Neural cell (in vitro differentiated cells): ENCODE data around the gene EVC. TPM values are rescaled to one million over a fixed set of nuclear protein-coding genes. Genes with fewer than 3 reads are reported as not detected.

Experiments
- H2AFZ ChIP-seq: fragments of 200-600, 300-800 bp; sonication (generic), shearing (Covaris generic); 2 replicates; pipeline ENCODE4 v1.6.0; 2014; ENCODE audit warnings: low read depth, mild to moderate bottlenecking, antibody characterized with exemption, low read length, moderate library complexity
- H3F3A ChIP-seq: fragments of 200-600 bp; shearing (Covaris generic); 2 replicates; pipeline ENCODE4 v1.6.1; 2016; ENCODE audit warnings: mild to moderate bottlenecking, moderate library complexity, mixed read lengths, antibody characterized with exemption, low read length; ENCODE audit not compliant: insufficient read depth, poor library complexity, severe bottlenecking
- H3K27ac ChIP-seq: fragments of 200-600, 300-800 bp; sonication (generic), shearing (Covaris generic); 2 replicates; pipeline ENCODE4 v1.5.1; 2014; ENCODE audit warnings: mild to moderate bottlenecking, low read length, moderate library complexity
- H3K27me3 ChIP-seq: fragments of 300-800, 200-600 bp; sonication (generic), shearing (Covaris generic); 2 replicates; pipeline ENCODE4 v1.6.0; 2014; ENCODE audit warnings: mild to moderate bottlenecking, low read depth, low read length, moderate library complexity; ENCODE audit not compliant: insufficient read depth
- H3K36me3 ChIP-seq: fragments of 300-800, 200-600 bp; sonication (generic), shearing (Covaris generic); 2 replicates; pipeline ENCODE4 v1.5.1; 2014; ENCODE audit warnings: mild to moderate bottlenecking, antibody characterized with exemption, low read length, moderate library complexity; ENCODE audit not compliant: insufficient read depth
- H3K4me2 ChIP-seq: fragments of 300-800, 200-600 bp; sonication (generic), shearing (Covaris generic); 2 replicates; pipeline ENCODE4 v1.6.0; 2014; ENCODE audit warnings: mild to moderate bottlenecking, low read length
- H3K4me3 ChIP-seq: fragments of 300-800, 200-600 bp; sonication (generic), shearing (Covaris generic); 2 replicates; pipeline ENCODE4 v1.5.1; 2014; ENCODE audit warnings: mild to moderate bottlenecking, low read length, moderate library complexity
- H3K79me2 ChIP-seq: fragments of 200-600 bp; shearing (Covaris generic); replicated peaks from 2 replicates; pipeline ENCODE4 v1.6.0; 2014; ENCODE audit warnings: mild to moderate bottlenecking, low read length, moderate library complexity; ENCODE audit not compliant: insufficient read depth
- H3K9ac ChIP-seq: fragments of 300-800, 200-600 bp; sonication (generic), shearing (Covaris generic); 2 replicates; pipeline ENCODE4 v1.6.1; 2016; ENCODE audit warnings: mild to moderate bottlenecking, low read length, mixed read lengths
- H3K9me2 ChIP-seq: fragments of 200-600 bp; shearing (Covaris generic); 2 replicates; pipeline ENCODE4 v1.6.1; 2016; ENCODE audit warnings: mild to moderate bottlenecking, low read length, mixed read lengths; ENCODE audit not compliant: insufficient read depth
- H3K9me3 ChIP-seq: fragments of 200-600, 300-800 bp; sonication (generic), shearing (Covaris generic); 2 replicates; pipeline ENCODE4 v1.6.1; 2016; ENCODE audit warnings: mild to moderate bottlenecking, mixed run types, low read length, moderate library complexity, mixed read lengths
- H4K20me1 ChIP-seq: fragments of 200-600 bp; shearing (Covaris generic); 2 replicates; pipeline ENCODE4 v1.6.1; 2016; ENCODE audit warnings: mild to moderate bottlenecking, mixed run types; ENCODE audit not compliant: insufficient read depth
- EP300 ChIP-seq: fragments of 450-650 bp; conservative IDR thresholded peaks from 2 replicates; pipeline ENCODE4 v1.6.1; 2014; ENCODE audit warnings: antibody characterized with exemption, mild to moderate bottlenecking, moderate library complexity; ENCODE audit not compliant: poor library complexity, severe bottlenecking
- EZH2 ChIP-seq: fragments of 200-600, 300-800 bp; shearing (Covaris generic), sonication (generic); IDR thresholded peaks from 2 replicates; pipeline ENCODE4 v1.6.1; 2014; ENCODE audit warnings: antibody characterized with exemption, low read length, borderline replicate concordance, mild to moderate bottlenecking; ENCODE audit not compliant: insufficient read depth, poor library complexity, severe bottlenecking
- MXI1 ChIP-seq: fragments of 450-650 bp; conservative IDR thresholded peaks from 2 replicates; pipeline ENCODE4 v1.6.1; 2014; ENCODE audit warnings: antibody characterized with exemption, mild to moderate bottlenecking; ENCODE audit not compliant: poor library complexity, severe bottlenecking
- POLR2AphosphoS5 ChIP-seq: IDR thresholded peaks from 2 replicates; pipeline ENCODE4 v1.6.1; 2012
- RAD21 ChIP-seq: fragments of 450-650 bp; conservative IDR thresholded peaks from 2 replicates; pipeline ENCODE4 v1.6.1; 2014; ENCODE audit warnings: antibody characterized with exemption, mild to moderate bottlenecking, moderate library complexity
- SMC3 ChIP-seq: fragments of 450-650 bp; conservative IDR thresholded peaks from 2 replicates; pipeline ENCODE4 v1.6.1; 2014; ENCODE audit warnings: antibody characterized with exemption, mild to moderate bottlenecking, moderate library complexity; ENCODE audit not compliant: poor library complexity
- TAF1 ChIP-seq: IDR thresholded peaks from 2 replicates; pipeline ENCODE4 v1.6.1; 2012; ENCODE audit warnings: low read depth
- polyA plus RNA-seq: library from polyadenylated mRNA; depleted of rRNA; stranded (reverse); fragments of >200 nt; gene quantifications from 2 replicates; pipeline ENCODE4 v1.2.3, GENCODE V29; 2014
- TF ChIP-seq, protein P1 (sequence below): fragments of 450-650 bp; IDR thresholded peaks from 2 replicates; pipeline ENCODE4 v1.5.1; 2014; ENCODE audit warnings: antibody characterized with exemption, mild to moderate bottlenecking, moderate library complexity; ENCODE audit not compliant: poor library complexity, severe bottlenecking
- TF ChIP-seq, protein P2 (sequence below): IDR thresholded peaks from 2 replicates; pipeline ENCODE4 v1.6.1; 2012; ENCODE audit warnings: borderline replicate concordance

The EVC gene
- polyA plus RNA-seq, 1 donor from 2014 or later: 0.48 TPM

DNA sequence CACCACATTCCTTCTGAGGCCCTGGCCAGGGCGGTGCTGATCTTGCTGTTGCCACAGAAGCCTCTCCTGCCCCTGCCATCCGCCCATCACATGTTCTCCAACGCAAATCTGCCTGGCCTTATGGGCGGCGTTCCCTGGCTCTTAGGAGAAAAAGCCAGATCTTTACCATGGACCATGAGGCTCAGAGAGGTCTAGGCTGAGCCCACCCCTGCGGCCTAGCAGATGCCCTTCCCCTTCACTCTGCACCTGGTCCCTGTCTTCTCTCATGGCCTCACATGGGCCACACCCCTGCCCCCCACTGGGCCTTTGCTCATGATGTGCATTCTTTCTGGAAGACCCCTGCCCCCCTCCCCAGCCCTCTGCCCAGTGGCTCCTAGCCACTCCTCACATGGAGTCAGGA, 103.4 kb downstream of the EVC start:
- Histone ChIP-seq H3K27me3 (no peaks in the 10 kb centered on the region), H2AFZ (no peak overlapping the region), H3K9ac (no peak overlapping the region), H3K27ac (no peak overlapping the region), H3K4me3 (no peak overlapping the region), H3K79me2 (no peaks in the 10 kb centered on the region), H3K9me3 (no peaks in the 10 kb centered on the region), H3F3A (no peaks in the 10 kb centered on the region), H3K36me3 (no peaks in the 10 kb centered on the region), H4K20me1 (no peaks in the 10 kb centered on the region), H3K9me2 (no peaks in the 10 kb centered on the region), H3K4me2 (no peak overlapping the region)
- no peak for TF ChIP-seq EZH2
- TF ChIP-seq SMC3: no peak
- TF ChIP-seq, protein P1, sequence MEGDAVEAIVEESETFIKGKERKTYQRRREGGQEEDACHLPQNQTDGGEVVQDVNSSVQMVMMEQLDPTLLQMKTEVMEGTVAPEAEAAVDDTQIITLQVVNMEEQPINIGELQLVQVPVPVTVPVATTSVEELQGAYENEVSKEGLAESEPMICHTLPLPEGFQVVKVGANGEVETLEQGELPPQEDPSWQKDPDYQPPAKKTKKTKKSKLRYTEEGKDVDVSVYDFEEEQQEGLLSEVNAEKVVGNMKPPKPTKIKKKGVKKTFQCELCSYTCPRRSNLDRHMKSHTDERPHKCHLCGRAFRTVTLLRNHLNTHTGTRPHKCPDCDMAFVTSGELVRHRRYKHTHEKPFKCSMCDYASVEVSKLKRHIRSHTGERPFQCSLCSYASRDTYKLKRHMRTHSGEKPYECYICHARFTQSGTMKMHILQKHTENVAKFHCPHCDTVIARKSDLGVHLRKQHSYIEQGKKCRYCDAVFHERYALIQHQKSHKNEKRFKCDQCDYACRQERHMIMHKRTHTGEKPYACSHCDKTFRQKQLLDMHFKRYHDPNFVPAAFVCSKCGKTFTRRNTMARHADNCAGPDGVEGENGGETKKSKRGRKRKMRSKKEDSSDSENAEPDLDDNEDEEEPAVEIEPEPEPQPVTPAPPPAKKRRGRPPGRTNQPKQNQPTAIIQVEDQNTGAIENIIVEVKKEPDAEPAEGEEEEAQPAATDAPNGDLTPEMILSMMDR: no peak
- TF ChIP-seq, protein P2, sequence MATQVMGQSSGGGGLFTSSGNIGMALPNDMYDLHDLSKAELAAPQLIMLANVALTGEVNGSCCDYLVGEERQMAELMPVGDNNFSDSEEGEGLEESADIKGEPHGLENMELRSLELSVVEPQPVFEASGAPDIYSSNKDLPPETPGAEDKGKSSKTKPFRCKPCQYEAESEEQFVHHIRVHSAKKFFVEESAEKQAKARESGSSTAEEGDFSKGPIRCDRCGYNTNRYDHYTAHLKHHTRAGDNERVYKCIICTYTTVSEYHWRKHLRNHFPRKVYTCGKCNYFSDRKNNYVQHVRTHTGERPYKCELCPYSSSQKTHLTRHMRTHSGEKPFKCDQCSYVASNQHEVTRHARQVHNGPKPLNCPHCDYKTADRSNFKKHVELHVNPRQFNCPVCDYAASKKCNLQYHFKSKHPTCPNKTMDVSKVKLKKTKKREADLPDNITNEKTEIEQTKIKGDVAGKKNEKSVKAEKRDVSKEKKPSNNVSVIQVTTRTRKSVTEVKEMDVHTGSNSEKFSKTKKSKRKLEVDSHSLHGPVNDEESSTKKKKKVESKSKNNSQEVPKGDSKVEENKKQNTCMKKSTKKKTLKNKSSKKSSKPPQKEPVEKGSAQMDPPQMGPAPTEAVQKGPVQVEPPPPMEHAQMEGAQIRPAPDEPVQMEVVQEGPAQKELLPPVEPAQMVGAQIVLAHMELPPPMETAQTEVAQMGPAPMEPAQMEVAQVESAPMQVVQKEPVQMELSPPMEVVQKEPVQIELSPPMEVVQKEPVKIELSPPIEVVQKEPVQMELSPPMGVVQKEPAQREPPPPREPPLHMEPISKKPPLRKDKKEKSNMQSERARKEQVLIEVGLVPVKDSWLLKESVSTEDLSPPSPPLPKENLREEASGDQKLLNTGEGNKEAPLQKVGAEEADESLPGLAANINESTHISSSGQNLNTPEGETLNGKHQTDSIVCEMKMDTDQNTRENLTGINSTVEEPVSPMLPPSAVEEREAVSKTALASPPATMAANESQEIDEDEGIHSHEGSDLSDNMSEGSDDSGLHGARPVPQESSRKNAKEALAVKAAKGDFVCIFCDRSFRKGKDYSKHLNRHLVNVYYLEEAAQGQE: no peak
- TF ChIP-seq TAF1: no peak
- no peak for TF ChIP-seq EP300
- no peak for TF ChIP-seq POLR2AphosphoS5
- no peak for TF ChIP-seq RAD21
- TF ChIP-seq MXI1: no peak

DNA sequence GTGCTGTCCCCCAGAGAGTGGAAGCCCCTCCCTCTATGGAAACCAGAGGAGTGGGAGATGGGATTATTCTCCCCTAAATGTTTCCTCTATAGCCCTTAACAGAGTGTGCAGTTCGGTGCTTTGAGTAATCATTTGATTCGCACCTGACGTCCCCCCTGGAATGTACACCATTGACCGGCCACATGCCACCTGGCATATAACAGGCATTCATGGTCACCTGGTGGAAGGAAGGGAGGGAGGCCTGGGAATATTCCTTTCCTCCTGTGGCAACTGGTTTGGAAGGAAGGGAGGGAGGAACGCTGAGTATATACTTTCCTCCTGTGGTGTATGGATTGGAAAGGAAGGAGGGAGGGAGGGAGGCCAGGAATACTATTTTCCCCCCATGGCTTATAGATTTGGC, 104.6 kb downstream of the EVC start:
- Histone ChIP-seq H3K9me2 (no peaks in the 10 kb centered on the region), H3K4me3 (no peak overlapping the region), H4K20me1 (no peaks in the 10 kb centered on the region), H3K4me2 (no peak overlapping the region), H3K27me3 (no peaks in the 10 kb centered on the region), H3K79me2 (no peaks in the 10 kb centered on the region), H3K36me3 (peaks cover 5% of the 10 kb centered on the region), H2AFZ (no peak overlapping the region), H3K9me3 (no peaks in the 10 kb centered on the region), H3K9ac (no peak overlapping the region), H3F3A (no peaks in the 10 kb centered on the region), H3K27ac (no peak overlapping the region)
- TF ChIP-seq, protein P1: no peak
- TF ChIP-seq POLR2AphosphoS5: no peak
- TF ChIP-seq, protein P2: no peak
- TF ChIP-seq RAD21: no peak
- TF ChIP-seq EZH2: no peak
- TF ChIP-seq SMC3: no peak
